ENCODE results near the gene LRP8.
"Not testable (repeated sequence)": the region's sequence is repeated elsewhere in the genome, so short reads cannot be mapped to it uniquely, and the experiment has no call there.

Gene LRP8

DNA sequence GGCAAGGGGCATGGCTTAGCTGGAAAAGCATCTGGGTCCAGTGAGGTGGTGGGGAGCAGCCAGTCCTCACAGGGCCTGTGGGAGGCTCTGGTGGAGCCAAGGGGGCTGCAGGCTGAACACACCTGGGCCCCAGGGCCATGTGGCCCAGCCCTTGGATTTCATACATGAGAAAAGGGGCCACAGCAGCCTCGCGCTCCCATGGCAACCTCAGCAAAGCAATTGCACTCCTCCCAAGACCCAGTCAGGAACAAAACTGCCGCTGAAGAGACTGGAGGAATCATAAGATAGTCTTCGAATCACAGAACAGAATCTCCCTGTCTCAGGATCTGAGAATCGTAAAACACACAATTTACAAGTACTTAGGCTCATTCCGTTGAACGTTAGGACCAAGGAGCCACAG, 24.6 kb downstream of the LRP8 start:
- no peak for DNase-seq

DNA sequence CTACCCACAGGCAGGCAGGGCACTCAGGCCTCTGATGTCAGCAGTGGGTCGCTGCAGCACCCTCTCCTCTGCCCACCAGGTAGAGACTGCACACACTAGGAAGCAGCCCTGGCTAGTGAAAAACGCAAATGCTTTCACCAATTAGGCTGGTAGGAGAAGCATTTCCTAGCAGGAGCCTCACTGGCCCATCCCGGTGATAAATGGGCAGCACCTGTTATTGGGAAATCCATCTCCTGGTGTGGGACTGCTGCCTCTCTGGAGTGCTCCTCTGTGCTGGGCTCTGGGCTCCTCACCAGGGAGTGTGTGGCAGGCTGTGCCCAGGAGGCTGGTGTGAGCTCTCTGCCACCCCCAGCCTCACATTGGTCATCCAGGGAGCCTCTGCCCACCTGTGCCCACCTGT, 28.6 kb downstream of the LRP8 start:
- DNase-seq: no peak

DNA sequence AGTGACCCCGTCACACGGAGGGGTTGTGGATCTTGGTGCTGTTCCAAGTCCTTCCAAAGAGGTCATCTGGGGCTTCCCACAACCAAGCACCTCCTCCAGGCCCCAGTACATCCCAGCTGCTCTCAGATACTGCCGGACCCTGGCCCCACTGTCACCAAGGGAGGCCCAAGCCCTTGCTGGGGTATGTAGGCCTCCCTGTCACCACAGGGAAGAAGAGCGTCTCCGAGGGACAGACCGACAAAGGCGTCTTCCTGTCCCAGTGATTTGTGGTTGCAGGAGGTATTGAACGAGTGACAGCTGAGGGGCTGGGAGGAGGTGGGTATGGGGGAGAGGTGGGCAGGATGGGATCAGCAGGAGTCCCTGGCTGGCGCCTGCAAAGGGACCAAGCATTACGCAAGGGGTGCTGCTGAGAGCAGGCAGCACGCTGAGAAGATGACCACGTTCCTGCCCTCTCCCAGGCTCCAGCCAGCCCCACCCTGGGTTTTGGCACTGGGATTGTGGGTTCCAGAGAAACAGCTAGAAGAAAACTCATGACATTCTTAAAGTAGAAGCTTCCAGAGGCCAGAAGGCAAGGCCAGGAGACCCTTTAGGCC, 29.7 kb downstream of the LRP8 start:
- DNase-seq: no peak

DNA sequence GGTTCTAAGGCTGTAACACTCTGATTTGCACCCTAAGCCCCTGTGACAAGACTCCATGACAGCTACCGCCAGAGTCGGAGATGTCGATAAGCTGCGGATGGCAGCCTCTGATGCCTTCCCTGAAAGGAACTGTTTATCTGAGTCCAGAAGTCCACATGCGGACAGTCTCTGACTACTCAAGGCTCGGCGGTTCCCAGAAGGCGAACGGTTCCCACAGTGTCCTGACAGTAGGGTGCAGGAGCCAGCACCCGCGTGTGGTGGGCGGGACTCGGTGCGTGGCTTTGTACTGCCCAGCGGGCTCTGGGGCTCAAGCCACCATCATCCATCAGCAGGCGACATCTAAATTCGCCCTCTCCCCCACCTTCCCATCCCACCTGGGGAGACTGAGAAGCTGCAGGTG, 30.7 kb downstream of the LRP8 start:
- no peak for DNase-seq

DNA sequence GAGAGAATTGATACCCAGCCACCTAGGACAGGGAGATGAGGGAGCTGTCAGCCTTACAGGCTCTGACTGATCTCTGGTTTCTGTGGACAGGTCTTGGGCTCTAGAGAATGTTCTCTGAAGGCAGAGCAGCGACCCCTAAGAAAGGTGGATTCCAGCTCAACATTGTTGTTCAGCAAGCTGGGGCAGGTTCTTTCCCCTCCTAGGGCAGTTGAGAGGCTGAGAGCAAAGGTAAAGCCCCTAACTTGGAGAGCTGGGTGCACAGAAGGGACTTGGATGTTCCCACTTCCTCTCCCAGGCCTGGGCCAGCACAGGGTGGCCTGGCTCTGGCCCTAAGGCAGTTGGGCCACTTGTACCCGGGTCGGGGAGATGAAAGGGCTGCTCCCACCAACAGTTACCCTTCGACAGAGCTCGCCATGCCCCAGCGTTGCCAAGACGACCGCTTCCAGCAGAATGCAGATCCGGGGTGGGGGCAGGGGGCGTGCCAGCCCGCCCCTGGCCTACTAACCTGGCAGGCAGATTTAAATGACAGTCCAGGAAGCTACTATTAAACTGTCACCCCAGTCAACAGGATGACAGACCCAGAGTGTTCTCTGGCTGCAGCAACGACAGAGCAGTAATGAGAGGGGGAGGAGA, 31.6 kb downstream of the LRP8 start:
- no peak for DNase-seq

DNA sequence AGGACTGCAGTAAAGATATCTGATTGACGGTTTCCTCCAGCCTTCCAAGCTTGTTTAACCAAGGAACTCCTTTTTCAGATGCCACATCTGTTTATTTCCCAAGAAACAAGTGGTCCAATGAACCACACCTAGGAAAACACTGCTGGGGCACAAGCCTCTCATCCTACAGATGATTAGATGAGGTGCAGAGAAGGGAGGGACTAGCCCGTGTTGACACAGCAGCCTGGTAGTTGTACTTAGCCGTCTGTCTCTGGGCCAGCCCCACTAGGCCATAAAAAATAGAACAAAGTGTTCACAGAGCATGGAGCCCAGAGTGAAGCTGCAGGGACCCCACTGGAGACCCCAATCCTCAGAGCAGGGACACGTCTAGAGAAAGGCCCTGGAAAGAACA, 32.1 kb downstream of the LRP8 start:
- no peak for DNase-seq

DNA sequence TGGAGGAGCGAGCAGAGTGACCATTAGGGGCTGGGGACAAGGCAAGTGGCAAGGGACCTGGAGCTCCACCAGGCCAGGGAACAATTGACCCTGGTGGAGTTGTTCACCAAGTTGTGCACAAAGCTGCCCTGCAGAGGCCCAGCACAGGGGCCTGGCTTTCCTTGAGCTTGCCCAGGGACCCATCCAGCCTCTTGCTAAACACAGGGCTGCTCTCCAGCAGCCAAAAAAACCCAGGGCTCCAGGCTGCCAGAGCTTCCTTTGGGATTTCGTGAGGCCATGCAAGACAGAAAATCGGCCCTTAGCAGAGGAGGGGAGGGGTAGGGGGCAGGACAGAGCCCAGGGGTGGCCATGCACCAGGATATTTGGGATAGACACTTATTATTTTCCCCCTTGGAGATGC, 32.6 kb downstream of the LRP8 start:
- no peak for DNase-seq

DNA sequence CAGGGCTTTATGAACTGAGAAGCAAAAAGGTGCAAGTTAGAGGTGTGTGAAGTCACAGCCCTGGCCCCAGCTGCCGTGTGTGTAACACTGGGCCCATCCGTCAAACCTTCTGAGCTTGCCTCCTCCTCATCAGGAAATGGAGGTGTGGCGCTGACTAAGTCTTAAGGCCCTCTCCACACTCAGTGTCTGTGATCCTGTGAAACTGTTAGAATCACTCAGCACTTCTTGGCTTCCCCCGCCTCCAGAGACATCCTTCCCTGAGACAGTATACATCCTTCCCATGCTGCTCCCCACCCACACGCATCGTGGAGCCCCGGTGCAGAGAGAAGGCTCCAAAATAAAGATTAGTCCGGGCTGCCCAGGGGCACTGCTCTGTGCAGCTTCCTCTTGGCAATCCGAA, 33.3 kb downstream of the LRP8 start:
- DNase-seq: peak; percentile 36

DNA sequence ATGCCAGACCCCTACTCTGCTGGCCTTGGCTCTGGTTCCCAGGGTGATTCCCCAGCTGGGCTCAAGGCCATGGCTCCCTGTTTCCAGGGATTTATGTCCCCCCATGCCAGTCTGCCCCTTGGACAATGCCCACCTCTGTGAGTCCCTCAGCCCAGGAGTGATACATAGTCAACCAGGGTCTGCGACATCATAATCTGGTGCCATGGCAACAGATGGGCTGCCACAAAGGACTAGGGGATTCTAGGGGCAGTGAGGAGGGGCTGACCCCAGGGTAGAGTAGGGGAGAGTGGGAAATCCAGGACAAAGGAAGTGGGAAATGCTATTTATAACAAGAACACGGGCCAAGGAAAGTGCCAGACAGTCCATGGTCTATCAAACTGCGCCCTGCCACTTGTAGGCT, 33.8 kb downstream of the LRP8 start:
- DNase-seq: no peak

DNA sequence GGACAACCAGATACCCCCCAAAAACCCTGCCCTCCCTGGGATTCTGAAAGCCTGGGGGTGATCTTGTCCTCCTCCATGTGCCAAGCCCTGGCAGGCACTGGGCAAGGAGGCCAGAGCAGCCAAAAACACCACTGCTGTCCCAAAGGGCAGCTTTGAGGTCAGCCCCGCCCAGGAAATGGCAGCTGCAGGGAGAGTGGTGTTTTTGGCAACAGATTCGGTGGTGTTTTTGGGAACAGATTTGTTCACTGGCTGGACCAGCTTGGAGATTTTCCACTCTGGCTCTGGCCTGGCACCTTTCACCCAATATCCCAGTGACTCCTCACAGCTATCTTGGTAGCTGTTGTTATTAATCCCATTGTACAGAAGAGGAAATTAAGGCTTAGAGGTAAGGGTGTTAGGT, 34.7 kb downstream of the LRP8 start:
- DNase-seq: no peak

DNA sequence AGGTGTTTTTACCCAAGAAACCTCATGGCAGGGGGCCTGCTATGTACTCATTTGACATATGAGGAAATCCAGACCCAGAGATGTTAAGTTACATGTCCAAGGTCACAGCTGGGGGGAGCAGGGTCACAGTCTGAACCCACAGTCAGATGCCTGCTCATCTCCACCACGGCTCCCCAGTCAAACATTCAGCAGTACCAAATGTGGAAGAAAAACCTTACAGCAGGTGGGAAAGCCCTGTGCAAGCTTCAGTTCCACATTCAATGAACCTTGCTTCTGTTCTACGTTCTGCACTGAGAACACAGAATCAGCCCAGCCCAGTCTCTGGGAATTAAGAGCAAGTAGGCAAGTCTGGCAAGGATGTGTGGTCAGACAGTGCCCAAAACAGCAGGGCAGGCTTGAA, 35.2 kb downstream of the LRP8 start:
- DNase-seq: no peak

DNA sequence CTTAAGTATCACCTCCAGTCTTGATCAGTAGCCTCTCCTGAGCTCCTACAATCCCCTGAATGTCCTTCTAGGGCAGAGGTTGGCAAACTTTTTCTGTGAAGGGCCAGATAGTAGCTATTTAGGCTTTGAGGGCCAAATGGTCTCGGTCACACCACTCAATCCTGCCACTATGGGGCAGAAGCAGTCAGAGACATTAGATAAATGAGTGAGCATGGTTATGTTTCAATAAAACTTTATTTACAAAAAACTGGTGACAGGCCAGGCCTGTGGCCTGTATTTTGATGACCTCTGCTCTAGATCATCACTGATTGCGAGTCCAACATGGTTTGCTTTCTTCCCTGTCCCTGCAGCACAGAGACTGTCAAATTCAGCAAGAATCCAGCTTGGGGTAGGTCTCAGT, 36.3 kb downstream of the LRP8 start:
- no peak for DNase-seq

DNA sequence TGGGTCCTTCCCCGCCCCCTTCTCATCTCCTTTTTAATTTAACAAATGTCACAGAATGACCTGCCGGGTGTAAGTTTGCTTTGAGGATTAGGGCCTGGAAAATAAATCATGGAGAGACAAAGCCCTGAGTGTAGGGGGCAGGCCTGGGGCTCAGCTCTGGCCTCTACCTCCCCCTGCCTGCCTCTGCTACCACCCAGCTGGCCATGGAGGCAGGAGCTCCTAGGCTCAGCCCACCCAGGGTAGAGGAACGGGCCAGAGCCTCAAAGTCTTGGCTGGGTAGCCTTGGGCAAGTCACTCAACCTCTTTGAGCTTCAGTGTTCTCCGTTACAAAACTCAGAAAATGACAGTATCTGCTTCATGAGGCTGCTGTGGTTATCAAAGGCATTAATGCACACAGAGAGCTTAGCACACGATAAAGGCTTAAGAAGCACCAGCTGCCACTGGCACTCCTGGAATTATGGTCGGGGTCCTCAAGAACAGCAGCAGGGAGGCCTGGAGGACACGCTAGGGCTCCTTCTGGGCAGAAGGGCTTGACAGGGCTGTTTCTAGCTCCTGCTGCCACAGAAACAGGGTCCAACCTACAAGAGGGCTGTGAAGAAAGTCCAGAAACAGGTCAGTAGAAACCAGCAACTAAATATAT, 39.0 kb downstream of the LRP8 start:
- DNase-seq: no peak

DNA sequence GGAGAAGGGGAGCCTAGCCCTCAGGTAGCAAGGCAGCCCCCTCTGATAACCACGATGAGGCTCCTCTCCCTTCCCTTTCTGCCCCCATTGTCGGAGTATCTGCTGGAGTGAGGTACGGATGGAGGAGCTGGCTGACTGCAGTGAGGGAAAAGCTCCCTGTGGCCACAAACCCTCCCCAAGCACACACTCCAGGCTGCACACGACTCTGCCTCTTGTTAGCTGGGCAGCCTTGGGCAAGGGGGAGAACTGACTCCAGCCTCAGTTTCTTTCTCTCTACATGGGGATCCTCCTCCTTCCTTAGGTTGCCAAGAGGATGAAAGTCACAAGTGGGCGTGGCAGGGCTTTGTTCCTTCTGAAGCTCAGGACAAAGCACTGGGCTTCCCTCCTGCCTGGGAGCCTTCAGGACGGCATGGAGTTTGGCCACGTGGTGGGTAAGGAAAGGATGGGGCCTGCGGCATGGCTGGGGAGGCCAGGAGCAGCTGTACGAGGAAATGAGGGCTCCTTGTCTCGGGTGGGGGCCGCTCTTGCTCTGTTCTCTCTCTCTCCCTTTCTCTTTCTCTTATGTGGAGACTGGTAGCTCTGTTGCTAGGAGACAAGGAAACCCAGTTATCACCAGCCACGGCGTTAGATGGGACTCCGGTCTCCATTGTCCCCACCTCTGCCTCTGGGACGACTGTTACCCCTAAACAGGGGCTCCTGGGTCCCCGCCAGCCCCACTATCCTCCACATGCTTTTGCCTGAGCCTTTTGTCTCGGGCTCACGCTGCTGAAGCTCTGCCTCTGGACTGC, 39.7 kb downstream of the LRP8 start:
- no peak for DNase-seq

DNA sequence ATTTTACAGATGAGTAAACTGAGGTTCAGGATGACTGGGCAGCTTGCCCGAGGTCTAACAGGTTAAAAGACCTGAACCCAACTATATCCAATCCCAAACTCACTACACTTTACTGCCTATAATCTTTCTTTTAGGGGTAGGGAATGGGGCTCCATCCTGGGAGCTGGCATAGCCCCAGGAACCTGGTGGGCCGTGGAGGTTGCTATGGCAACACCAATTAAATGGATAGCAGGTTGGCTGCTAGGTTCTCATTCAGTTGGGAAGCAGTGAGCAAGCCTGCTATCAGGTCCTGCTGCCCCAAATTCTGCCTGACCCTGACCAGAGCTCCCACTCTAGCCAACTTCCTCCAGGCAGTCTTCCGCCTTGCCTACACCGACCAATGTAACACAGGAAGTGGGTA, 40.9 kb downstream of the LRP8 start:
- DNase-seq: no peak

DNA sequence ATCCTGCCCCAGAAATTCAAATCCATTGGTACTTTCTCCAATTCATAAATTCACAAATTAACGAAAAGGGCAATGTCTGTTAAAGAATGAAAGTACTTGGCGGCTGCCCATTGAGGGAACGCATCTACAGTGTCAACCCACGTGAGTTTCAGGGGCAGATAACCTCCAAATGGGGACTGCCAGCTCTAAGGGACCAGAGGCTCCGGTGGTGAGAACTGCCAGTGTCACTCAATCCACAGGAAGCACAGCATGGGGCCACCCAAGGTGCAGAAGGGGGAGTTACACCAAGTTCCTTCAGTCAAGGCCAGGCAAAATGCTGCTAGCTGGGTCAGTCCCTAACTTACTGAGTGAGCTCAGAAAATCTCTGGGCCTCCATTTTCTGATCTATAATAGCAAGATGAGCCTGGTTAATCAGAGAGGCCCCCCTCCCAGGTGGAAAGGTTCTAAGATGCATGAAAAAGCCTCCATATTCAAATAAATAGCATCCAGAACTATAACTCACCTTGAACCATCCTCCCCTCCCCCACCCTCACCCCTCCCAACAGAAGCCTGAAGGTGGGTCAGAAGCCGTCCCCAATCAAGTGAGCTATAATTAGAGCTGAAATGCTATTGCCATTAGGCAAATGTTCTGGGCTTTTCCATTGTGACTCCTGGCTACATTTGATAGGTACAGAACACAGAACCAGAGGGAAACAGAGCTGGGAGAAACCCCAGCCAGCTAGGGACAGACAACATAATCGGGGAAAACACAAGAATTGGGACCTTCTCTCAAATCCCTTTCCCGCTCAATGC, 41.7 kb downstream of the LRP8 start:
- no peak for DNase-seq

DNA sequence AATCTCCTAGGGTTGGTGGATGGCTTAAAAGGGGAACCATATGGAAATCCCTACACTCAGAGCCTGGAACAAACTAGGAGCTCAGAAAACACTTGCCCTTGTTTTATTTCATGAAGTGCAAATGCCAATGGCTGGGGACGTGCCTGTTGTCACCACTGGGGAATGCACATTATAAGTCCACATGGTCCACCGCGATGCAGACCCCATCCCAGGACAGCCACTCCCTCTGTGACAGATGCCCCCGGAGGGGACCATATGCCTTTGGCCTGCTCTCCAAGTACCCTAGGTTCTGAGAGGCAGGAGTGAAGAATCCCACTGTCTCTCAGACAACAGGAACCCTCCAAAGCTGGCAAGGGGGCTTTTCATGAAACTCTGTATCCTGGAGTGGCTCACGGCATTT, 42.3 kb downstream of the LRP8 start:
- DNase-seq: no peak

DNA sequence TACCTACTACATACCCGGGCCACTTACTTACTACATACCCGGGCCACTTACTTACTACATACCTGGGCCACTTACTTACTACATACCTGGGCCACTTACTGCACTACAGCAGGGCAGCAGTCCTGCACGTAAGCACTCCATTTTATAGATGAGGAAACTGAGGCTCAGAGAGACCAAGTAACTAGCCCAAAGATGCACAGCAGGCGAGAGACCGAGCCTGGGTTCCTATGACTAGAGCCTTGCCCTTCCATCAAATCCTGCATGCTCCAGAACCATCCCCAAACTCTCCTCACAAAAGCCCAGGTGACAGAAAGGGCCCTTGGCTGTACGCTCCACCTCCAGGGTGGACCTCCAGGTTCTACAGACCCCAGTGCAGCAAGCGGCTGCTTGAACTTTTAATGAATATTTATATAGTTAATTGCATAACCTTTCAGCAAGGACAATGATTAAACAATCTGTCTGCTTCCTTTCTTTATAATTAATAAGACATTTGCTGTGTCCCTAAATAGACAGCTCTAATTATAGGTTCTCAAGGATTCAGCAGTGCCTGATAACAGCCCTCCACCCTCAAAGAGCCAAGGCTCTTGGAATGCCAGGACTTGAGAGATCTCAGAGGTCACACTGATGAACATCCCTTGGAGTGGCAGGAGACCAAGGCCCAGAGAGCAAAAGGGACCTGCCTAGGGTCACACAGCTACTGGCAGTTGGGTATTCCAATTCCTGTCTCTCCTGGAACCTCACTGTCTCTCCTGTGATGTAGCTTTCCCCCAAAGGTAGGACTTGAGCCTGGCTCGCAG, 43.4 kb downstream of the LRP8 start:
- DNase-seq: no peak

DNA sequence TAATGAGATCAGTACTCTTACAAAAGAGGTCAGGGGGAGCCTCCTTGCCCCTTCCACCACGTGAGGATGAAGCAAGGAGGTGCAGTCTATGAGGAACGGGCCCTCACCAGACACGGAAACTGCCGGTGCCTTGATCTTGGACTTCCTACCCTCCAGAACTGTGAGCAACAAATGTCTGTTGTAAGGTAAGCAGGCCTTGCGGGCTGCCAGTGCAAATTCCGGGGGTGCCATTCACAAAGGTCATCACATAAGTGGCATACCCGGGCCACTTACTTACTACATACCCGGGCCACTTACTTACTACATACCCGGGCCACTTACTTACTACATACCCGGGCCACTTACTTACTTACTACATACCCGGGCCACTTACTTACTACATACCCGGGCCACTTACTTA, 44.7 kb downstream of the LRP8 start:
- not testable (repeated sequence) for DNase-seq

DNA sequence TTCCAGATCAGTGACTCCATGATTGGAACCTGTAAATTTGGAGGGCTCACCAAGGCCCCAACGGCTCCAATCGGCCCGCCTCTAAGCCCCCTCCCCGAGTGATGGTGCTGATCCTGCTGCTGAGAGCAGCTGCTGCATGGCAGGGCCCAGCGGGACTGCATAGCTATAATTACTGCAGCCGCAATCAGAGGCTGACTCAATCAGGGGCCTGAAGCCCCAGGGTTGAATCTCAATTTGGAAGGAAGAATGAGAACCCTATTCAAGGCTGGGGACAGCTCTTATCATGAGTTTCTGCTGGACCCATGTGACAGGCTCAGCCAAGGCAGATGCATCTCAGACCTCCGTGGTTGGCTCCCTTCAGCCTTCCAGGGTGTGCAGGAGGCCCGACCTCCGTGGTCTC, 46.7 kb downstream of the LRP8 start:
- no peak for DNase-seq

DNA sequence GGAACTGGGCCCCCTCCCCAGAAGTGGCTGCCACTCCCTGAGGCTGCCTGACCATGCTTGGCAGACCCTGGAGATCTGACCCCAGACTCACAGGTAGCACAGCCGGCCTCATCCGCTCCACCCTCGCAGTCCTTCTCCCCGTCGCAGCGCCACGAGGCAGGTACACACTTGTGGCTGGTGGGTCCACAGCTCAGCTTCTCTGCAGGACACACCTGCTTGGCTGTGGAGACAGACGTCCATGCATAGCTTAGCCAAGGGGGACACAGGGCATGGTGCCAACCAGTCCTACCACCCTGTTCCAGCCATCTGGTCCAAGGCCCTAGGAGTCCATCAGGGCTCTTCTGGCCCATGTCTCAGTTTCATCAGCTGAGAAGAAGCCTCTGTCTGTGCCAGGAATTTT, 47.4 kb downstream of the LRP8 start:
- DNase-seq: no peak
